ENCODE results near the gene JARID2. TPM values are rescaled to one million over a fixed set of nuclear protein-coding genes. Genes with fewer than 3 reads are reported as not detected.

Gene JARID2
- total and polyA plus RNA-seq, 10 of the 15 experiments (the other 5 are each of a cell fraction or from before 2014, with no cell fraction given) = 4.2 to 21.6 (median 11.7) TPM

GRCh38 chr6:15391500-15391899, 145.6 kb downstream of the JARID2 start:
- CTCF ChIA-PET = interaction anchor here (1.0 to 8.2 kb wide), 13 partner anchors 10 to 137 kb away, joined by 3 to 146 read pairs (median 7); no protein-coding TSS in a partner anchor
- DNase-seq (ENCODE audit: low read depth, low spot score) (no peak), ATAC-seq (no peak), FAIRE-seq (no peak)
- in situ Hi-C loops (cut with MboI) = no loop called here
- BruUV-seq (replicated peaks) = no TSS peak
- RAD21 ChIA-PET (ENCODE audit: unreplicated experiment) = interaction anchor here (0.6 to 8.2 kb wide), 11 partner anchors 10 to 270 kb away, joined by 3 to 75 read pairs (median 5); no protein-coding TSS in a partner anchor
- Histone ChIP-seq H3K4me1 (ENCODE audit: control insufficient read depth, insufficient read depth, low read length) (peaks cover 42% of the 10 kb centered on the region), H3K9me3 (replicated peaks; ENCODE audit: control insufficient read depth, insufficient read depth, low read length) (no peaks in the 10 kb centered on the region; the same call in 1 of the 3 replicates), H3K4me3 (no peak overlapping the region), H3K4me2 (ENCODE audit: control insufficient read depth, insufficient read depth) (no peak overlapping the region), H3K27me3 (replicated peaks in 1 of 2; ENCODE audit: control insufficient read depth in 2 of 2, insufficient read depth in 2 of 2, low read length in 1 of 2) (no peaks in the 10 kb centered on the region), H3K9ac (ENCODE audit: control insufficient read depth, insufficient read depth, low read length) (no peak overlapping the region), H3K36me3 (ENCODE audit: control insufficient read depth in 2 of 2, insufficient read depth in 2 of 2, low read length in 1 of 2) (peaks cover 0 to 8% of the 10 kb centered on the region in 2 experiments; a peak in 3 of 4 replicates), H3K27ac (ENCODE audit: control insufficient read depth, insufficient read depth) (no peak overlapping the region), H4K20me1 (ENCODE audit: control insufficient read depth, insufficient read depth) (no peaks in the 10 kb centered on the region), H2AFZ (ENCODE audit: control insufficient read depth, low read depth, low read length) (no peak overlapping the region), H3K79me2 (ENCODE audit: control insufficient read depth, insufficient read depth, low read length) (peaks cover 91% of the 10 kb centered on the region)
- POLR2A ChIA-PET = interaction anchor here (0.9 to 2.3 kb wide), 2 partner anchors 13 to 21 kb away, joined by 4 to 9 read pairs; no protein-coding TSS in a partner anchor
- SMC1A ChIA-PET (ENCODE audit: uncharacterized antibody, unreplicated experiment) = interaction anchor here (0.5 to 11.8 kb wide), 12 partner anchors 11 to 138 kb away, joined by 3 to 123 read pairs (median 42); no protein-coding TSS in a partner anchor
- TF ChIP-seq ZNF592 (IDR thresholded peaks at IDR 0.05) (no peak), IKZF1 (conservative IDR thresholded peaks at IDR 0.05) (no peak), CREM (IDR thresholded peaks at IDR 0.05; ENCODE audit: low read depth) (no peak), STAT3 (IDR thresholded peaks at IDR 0.05; ENCODE audit: low read depth, low read length) (no peak), MEF2B (IDR thresholded peaks at IDR 0.05; ENCODE audit: partially characterized antibody, poor library complexity, severe bottlenecking) (no peak), SUPT20H (IDR thresholded peaks at IDR 0.05; ENCODE audit: borderline replicate concordance, control insufficient read depth, low read depth, low read length) (no peak), NR2C1 (IDR thresholded peaks at IDR 0.05) (no peak), ZNF217 (IDR thresholded peaks at IDR 0.05) (no peak), ATF2 (IDR thresholded peaks at IDR 0.05; ENCODE audit: low read length) (no peak), E2F8 (IDR thresholded peaks at IDR 0.05; ENCODE audit: low read depth, partially characterized antibody) (no peak), CHD1 (IDR thresholded peaks at IDR 0.05; ENCODE audit: low read depth, low read length) (no peak), TAF1 (IDR thresholded peaks at IDR 0.05; ENCODE audit: borderline replicate concordance, low read depth, low read length) (no peak), IRF5 (IDR thresholded peaks at IDR 0.05; ENCODE audit: borderline replicate concordance) (no peak)
- 95% methylated on average over 1 of the region's 1 CpG for WGBS (ENCODE audit: insufficient coverage, insufficient replicate concordance, low lambda C conversion rate, missing lambda C conversion rate)
- intact Hi-C loops (cut with micrococcal nuclease; ENCODE audit: unreplicated experiment) = loop anchor here (5.0 kb wide), 1 partner anchor 51 kb away; no protein-coding TSS in a partner anchor
